K562 (cell line): Measurements from ENCODE around the gene CRNKL1. TPM values are rescaled to one million over a fixed set of nuclear protein-coding genes. Genes with fewer than 3 reads are reported as not detected.

Experiments used
- ASH1L ChIP-seq: fragments of 450-650 bp; IDR thresholded peaks from 2 replicates; pipeline ENCODE4 v1.6.1; 2018; ENCODE audit warnings: borderline replicate concordance, mild to moderate bottlenecking, low read depth; ENCODE audit not compliant: partially characterized antibody
- FOXK2 ChIP-seq, 2 experiments: fragments of 450-650 bp; IDR thresholded peaks in 1 of 2; conservative IDR thresholded peaks in 1 of 2; 2 replicates each; pipeline ENCODE4 v1.6.1; 2016; ENCODE audit warnings: low read depth in 2 of 2, mild to moderate bottlenecking in 1 of 2
- HDAC8 ChIP-seq: fragments of 450-650 bp; IDR thresholded peaks from 2 replicates; pipeline ENCODE4 v1.6.1; 2016; ENCODE audit warnings: mild to moderate bottlenecking, missing genetic modification characterization, moderate library complexity, missing compliant biosample characterization
- SPI1 ChIP-seq: IDR thresholded peaks from 2 replicates; pipeline ENCODE4 v1.6.1; 2011; ENCODE audit warnings: low read depth, low read length, control low read depth, borderline replicate concordance
- ZC3H11A ChIP-seq: IDR thresholded peaks from 2 replicates; pipeline ENCODE4 v1.6.1; 2012; ENCODE audit warnings: low read depth, low read length, improper control_type of control experiment
- polyA plus RNA-seq, 8 experiments: library from polyadenylated mRNA; depleted of rRNA in 4 of 8; stranded (reverse) in 5 of 8; unstranded in 3 of 8; fragments of >200 nt; fragmentation: Nextera tagmentation in 2 of 8; fragmentation: Illumina TruSeq in 1 of 8; extraction: Ambion mirVana in 2 of 8; extraction: Trizol in 1 of 8; gene quantifications; 2 replicates each; pipeline versions ENCODE4 v1.2.1 to v1.2.3, GENCODE V29; 2011 to 2014; ENCODE audit warnings: inconsistent platforms in 1 of 8, missing spikeins in 1 of 8
- total RNA-seq, 7 experiments: library from RNA; depleted of rRNA in 6 of 7; stranded (reverse); fragments of >200 nt in 6 of 7; fragmentation: Illumina TruSeq in 2 of 7; extraction: Trizol in 2 of 7; gene quantifications; 2 replicates each; pipeline versions ENCODE4 v1.2.1 to v1.2.3, GENCODE V29; 2011 to 2021; ENCODE audit warnings: low replicate concordance in 1 of 7
- TF ChIP-seq, protein P1 (sequence below): fragments of 450-650 bp; IDR thresholded peaks from 2 replicates; pipeline ENCODE4 v1.6.1; 2016; ENCODE audit warnings: mild to moderate bottlenecking, moderate library complexity

Gene CRNKL1
- total and polyA plus RNA-seq, 9 of the 15 experiments (the other 6 are each of a cell fraction or from before 2014, with no cell fraction given) = 8.1 to 17.0 (median 11.7) TPM

DNA sequence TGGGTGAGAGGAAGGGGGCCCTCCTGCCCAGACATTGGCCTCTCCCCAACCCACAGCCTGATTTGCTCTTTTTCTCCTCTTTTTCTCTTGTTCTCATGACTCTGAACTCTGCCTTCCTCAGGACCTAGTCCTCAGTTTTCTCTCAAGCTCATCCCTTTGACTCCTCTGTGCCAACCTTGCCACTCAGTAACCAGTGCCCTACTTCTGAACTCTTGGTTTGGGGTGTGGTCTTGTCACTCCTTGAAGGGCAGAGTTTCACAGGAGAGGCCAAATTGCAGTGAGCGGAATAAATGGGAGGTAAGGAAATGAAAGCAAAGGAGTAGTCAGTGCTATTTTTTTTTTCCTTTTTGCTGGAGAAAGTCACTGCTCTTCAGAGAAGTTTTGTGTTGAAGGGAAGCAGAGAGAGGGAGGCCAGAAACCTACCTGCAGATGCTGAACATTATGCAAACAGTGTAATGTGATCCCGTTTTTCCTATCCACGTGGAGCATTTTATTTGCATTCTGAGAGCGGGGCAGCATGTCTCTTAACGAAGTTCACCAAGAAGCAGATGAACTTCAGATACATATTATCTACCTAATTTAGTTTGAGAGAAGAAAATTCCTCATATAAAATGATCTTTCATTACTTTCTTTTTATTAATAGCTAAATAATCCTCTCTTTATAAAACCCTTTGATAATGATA is 27.0 kb upstream of the CRNKL1 start (continued):
- TF ChIP-seq, protein P1, sequence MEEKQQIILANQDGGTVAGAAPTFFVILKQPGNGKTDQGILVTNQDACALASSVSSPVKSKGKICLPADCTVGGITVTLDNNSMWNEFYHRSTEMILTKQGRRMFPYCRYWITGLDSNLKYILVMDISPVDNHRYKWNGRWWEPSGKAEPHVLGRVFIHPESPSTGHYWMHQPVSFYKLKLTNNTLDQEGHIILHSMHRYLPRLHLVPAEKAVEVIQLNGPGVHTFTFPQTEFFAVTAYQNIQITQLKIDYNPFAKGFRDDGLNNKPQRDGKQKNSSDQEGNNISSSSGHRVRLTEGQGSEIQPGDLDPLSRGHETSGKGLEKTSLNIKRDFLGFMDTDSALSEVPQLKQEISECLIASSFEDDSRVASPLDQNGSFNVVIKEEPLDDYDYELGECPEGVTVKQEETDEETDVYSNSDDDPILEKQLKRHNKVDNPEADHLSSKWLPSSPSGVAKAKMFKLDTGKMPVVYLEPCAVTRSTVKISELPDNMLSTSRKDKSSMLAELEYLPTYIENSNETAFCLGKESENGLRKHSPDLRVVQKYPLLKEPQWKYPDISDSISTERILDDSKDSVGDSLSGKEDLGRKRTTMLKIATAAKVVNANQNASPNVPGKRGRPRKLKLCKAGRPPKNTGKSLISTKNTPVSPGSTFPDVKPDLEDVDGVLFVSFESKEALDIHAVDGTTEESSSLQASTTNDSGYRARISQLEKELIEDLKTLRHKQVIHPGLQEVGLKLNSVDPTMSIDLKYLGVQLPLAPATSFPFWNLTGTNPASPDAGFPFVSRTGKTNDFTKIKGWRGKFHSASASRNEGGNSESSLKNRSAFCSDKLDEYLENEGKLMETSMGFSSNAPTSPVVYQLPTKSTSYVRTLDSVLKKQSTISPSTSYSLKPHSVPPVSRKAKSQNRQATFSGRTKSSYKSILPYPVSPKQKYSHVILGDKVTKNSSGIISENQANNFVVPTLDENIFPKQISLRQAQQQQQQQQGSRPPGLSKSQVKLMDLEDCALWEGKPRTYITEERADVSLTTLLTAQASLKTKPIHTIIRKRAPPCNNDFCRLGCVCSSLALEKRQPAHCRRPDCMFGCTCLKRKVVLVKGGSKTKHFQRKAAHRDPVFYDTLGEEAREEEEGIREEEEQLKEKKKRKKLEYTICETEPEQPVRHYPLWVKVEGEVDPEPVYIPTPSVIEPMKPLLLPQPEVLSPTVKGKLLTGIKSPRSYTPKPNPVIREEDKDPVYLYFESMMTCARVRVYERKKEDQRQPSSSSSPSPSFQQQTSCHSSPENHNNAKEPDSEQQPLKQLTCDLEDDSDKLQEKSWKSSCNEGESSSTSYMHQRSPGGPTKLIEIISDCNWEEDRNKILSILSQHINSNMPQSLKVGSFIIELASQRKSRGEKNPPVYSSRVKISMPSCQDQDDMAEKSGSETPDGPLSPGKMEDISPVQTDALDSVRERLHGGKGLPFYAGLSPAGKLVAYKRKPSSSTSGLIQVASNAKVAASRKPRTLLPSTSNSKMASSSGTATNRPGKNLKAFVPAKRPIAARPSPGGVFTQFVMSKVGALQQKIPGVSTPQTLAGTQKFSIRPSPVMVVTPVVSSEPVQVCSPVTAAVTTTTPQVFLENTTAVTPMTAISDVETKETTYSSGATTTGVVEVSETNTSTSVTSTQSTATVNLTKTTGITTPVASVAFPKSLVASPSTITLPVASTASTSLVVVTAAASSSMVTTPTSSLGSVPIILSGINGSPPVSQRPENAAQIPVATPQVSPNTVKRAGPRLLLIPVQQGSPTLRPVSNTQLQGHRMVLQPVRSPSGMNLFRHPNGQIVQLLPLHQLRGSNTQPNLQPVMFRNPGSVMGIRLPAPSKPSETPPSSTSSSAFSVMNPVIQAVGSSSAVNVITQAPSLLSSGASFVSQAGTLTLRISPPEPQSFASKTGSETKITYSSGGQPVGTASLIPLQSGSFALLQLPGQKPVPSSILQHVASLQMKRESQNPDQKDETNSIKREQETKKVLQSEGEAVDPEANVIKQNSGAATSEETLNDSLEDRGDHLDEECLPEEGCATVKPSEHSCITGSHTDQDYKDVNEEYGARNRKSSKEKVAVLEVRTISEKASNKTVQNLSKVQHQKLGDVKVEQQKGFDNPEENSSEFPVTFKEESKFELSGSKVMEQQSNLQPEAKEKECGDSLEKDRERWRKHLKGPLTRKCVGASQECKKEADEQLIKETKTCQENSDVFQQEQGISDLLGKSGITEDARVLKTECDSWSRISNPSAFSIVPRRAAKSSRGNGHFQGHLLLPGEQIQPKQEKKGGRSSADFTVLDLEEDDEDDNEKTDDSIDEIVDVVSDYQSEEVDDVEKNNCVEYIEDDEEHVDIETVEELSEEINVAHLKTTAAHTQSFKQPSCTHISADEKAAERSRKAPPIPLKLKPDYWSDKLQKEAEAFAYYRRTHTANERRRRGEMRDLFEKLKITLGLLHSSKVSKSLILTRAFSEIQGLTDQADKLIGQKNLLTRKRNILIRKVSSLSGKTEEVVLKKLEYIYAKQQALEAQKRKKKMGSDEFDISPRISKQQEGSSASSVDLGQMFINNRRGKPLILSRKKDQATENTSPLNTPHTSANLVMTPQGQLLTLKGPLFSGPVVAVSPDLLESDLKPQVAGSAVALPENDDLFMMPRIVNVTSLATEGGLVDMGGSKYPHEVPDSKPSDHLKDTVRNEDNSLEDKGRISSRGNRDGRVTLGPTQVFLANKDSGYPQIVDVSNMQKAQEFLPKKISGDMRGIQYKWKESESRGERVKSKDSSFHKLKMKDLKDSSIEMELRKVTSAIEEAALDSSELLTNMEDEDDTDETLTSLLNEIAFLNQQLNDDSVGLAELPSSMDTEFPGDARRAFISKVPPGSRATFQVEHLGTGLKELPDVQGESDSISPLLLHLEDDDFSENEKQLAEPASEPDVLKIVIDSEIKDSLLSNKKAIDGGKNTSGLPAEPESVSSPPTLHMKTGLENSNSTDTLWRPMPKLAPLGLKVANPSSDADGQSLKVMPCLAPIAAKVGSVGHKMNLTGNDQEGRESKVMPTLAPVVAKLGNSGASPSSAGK = no peak
- TF ChIP-seq ZC3H11A (no peak), SPI1 (no peak), FOXK2 (conservative IDR thresholded peaks at IDR 0.05 in 1 of 2, IDR thresholded peaks at IDR 0.05 in 1 of 2; ENCODE audit: low read depth in 2 of 2) (no peak), ASH1L (no peak), HDAC8 (tag) (no peak)
